ENCODE measurements around the gene TOMM40. TPM values are rescaled to one million over a fixed set of nuclear protein-coding genes. Genes with fewer than 3 reads are reported as not detected.
"Not testable (repeated sequence)": the region's sequence is repeated elsewhere in the genome, so short reads cannot be mapped to it uniquely, and the experiment has no call there.

Gene TOMM40
- total and polyA plus RNA-seq, 9 of the 15 experiments (the other 6 are each of a cell fraction or from before 2014, with no cell fraction given), result 0.89 to 290 (median 160) TPM

DNA sequence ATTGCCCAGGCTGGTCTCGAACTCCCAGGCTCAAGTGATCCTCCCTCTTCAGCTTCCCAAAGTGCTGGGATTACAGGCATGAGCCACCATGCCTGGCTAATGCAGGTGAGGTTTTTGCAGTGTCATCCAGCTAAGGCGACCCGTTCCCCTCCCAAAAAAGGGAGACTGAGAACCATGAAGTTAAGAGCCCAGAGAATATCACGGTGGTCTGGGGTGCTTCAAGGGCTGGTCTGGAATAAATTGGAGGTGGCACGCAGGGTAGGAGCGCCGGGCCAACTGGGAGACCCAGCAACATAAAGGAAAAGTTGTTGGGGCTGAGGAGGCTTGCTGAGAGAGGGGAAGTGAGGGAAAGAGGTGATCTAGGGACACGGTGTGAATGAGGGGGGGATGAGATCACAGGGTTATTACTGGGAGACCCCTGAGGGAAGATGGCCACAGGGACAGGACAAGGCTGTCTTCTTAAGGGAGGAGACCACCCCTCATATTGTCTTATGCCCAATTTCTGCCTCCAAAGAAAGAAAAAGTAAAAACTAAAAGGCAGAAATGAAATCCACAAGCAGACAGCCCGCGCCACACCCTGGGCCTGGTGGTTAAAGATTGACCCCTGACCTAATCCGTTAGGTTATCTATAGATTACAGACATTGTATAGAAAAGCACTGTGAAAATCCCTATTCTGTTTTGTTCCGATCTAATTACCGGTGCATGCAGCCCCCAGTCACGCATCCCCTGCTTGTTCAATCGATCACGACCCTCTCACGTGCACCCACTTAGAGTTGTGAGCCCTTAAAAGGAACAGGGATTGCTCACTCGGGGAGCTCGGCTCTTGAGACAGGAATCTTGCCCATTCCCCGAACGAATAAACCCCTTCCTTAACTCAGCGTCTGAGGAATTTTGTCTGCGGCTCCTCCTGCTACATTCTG is 22.7 kb downstream of the TOMM40 start (continued):
- TF ChIP-seq KLF6 (CRISPR knock-in tag; IDR thresholded peaks at IDR 0.05; ENCODE audit: borderline replicate concordance), result peak; percentile 61; the same call in 1 of the 2 replicates
- peak; percentile 63; the same call in 1 of the 2 replicates for TF ChIP-seq ZNF197 (CRISPR knock-in tag; IDR thresholded peaks at IDR 0.05; ENCODE audit: low read depth)
- peak; percentile 72 for TF ChIP-seq ATF7 (IDR thresholded peaks at IDR 0.05)
- peak; percentile 79; the same call in 1 of the 2 replicates for TF ChIP-seq NFE2L1 (tag; IDR thresholded peaks at IDR 0.05; ENCODE audit: borderline replicate concordance, low read depth)
- not testable (repeated sequence) for TF ChIP-seq ATF1, NR2C2 (CRISPR knock-in tag; IDR thresholded peaks at IDR 0.05)
- peak; percentile 35; the same call in 1 of the 2 replicates for TF ChIP-seq ATF1 (tag; IDR thresholded peaks at IDR 0.05)
- 0 out of 4 replicates have a peak, but pooled peaks of 1 of the 2 experiments have one; percentile 14 for TF ChIP-seq SIN3A (IDR thresholded peaks at IDR 0.05; ENCODE audit: borderline replicate concordance in 2 of 2, control insufficient read depth in 1 of 2, low read depth in 2 of 2, low read length in 2 of 2)
- TF ChIP-seq C11orf30 (IDR thresholded peaks at IDR 0.05; ENCODE audit: low read depth), result peak; percentile 95
- TF ChIP-seq CBFA2T2 (conservative IDR thresholded peaks at IDR 0.05), result peak; percentile 82
- TF ChIP-seq RCOR1 (IDR thresholded peaks at IDR 0.05; ENCODE audit: borderline replicate concordance in 1 of 2, low read depth in 2 of 2, low read length in 2 of 2), result peak in 1 of 2 experiments; percentile 78; a peak in 1 of 4 replicates
- TF ChIP-seq SMARCE1 (IDR thresholded peaks at IDR 0.05), result peak; percentile 83
- peak; percentile 89 for TF ChIP-seq CBFA2T3 (IDR thresholded peaks at IDR 0.05)
- TF ChIP-seq ARID1B (IDR thresholded peaks at IDR 0.05), result peak; percentile 90
- TF ChIP-seq TAL1 (IDR thresholded peaks at IDR 0.05), result peak; percentile 87
- TF ChIP-seq STAT5A (IDR thresholded peaks at IDR 0.05; ENCODE audit: borderline replicate concordance, low read length), result peak; percentile 55; the same call in 1 of the 2 replicates
- TF ChIP-seq NCOR1 (IDR thresholded peaks at IDR 0.05), result peak; percentile 87
- peak; percentile 94 for TF ChIP-seq NR2C2 (tag; IDR thresholded peaks at IDR 0.05)
- TF ChIP-seq MAFF (IDR thresholded peaks at IDR 0.05; ENCODE audit: low read length), result peak; percentile 75
- peak in 1 of 2 experiments; percentile 51; a peak in 2 of 4 replicates for TF ChIP-seq HDAC1 (IDR thresholded peaks at IDR 0.05)
- peak in 1 of 2 experiments; percentile 10; a peak in 1 of 4 replicates for TF ChIP-seq TRIM24 (IDR thresholded peaks at IDR 0.05)
- peak; percentile 94 for TF ChIP-seq ZNF316 (IDR thresholded peaks at IDR 0.05)

Measured in K562 (cell line).